HEK293 (cell line): ENCODE data around the gene SUPT5H.

Source experiments
- EGR2 ChIP-seq: fragments of 450-650 bp; formaldehyde crosslinking; IDR thresholded peaks from 2 replicates; pipeline ENCODE4 v1.5.1; 2016; ENCODE audit warnings: low read depth, missing biosample characterization, missing genetic modification characterization
- KLF10 ChIP-seq: fragments of 450-650 bp; IDR thresholded peaks from 2 replicates; pipeline ENCODE4 v1.5.1; 2018; ENCODE audit warnings: missing biosample characterization, mild to moderate bottlenecking, missing genetic modification characterization
- KLF16 ChIP-seq: fragments of 450-650 bp; formaldehyde crosslinking; IDR thresholded peaks from 2 replicates; pipeline ENCODE4 v1.5.1; 2017; ENCODE audit warnings: missing biosample characterization, missing genetic modification characterization
- MEIS1 ChIP-seq: sonication (generic); formaldehyde crosslinking; IDR thresholded peaks from 2 replicates; pipeline ENCODE4 v1.8.1; 2022; ENCODE audit warnings: missing genetic modification reagents, mild to moderate bottlenecking, borderline replicate concordance
- MZF1 ChIP-seq: fragments of 450-650 bp; formaldehyde crosslinking; IDR thresholded peaks from 2 replicates; pipeline ENCODE4 v1.5.1; 2017; ENCODE audit warnings: missing biosample characterization, missing genetic modification characterization, borderline replicate concordance
- REPIN1 ChIP-seq: fragments of 450-650 bp; formaldehyde crosslinking; IDR thresholded peaks from 2 replicates; pipeline ENCODE4 v1.5.1; 2017; ENCODE audit warnings: missing biosample characterization, missing genetic modification characterization, low read depth
- SP7 ChIP-seq: fragments of 450-650 bp; formaldehyde crosslinking; IDR thresholded peaks from 2 replicates; pipeline ENCODE4 v1.5.1; 2016; ENCODE audit warnings: missing biosample characterization, missing genetic modification characterization
- ZBTB17 ChIP-seq: fragments of 450-650 bp; formaldehyde crosslinking; IDR thresholded peaks from 2 replicates; pipeline ENCODE4 v1.5.1; 2016; ENCODE audit warnings: missing biosample characterization, missing genetic modification characterization
- ZBTB21 ChIP-seq: fragments of 450-650 bp; formaldehyde crosslinking; IDR thresholded peaks from 2 replicates; pipeline ENCODE4 v1.5.1; 2017; ENCODE audit warnings: missing biosample characterization, missing genetic modification characterization
- ZBTB48 ChIP-seq: fragments of 450-650 bp; formaldehyde crosslinking; IDR thresholded peaks from 2 replicates; pipeline ENCODE4 v1.5.1; 2016; ENCODE audit warnings: missing biosample characterization, missing genetic modification characterization
- ZFP37 ChIP-seq: fragments of 450-650 bp; formaldehyde crosslinking; IDR thresholded peaks from 2 replicates; pipeline ENCODE4 v1.5.1; 2016; ENCODE audit warnings: missing biosample characterization, missing genetic modification characterization
- ZFP41 ChIP-seq: fragments of 450-650 bp; formaldehyde crosslinking; IDR thresholded peaks from 2 replicates; pipeline ENCODE4 v1.5.1; 2016; ENCODE audit warnings: missing biosample characterization, missing genetic modification characterization, borderline replicate concordance
- ZNF175 ChIP-seq: fragments of 450-650 bp; formaldehyde crosslinking; IDR thresholded peaks from 2 replicates; pipeline ENCODE4 v1.5.1; 2016; ENCODE audit warnings: missing biosample characterization, missing genetic modification characterization
- ZNF184 ChIP-seq: fragments of 450-650 bp; IDR thresholded peaks from 2 replicates; pipeline ENCODE4 v1.5.1; 2018; ENCODE audit warnings: missing biosample characterization, mild to moderate bottlenecking, missing genetic modification characterization
- ZNF19 ChIP-seq: fragments of 450-650 bp; formaldehyde crosslinking; IDR thresholded peaks from 2 replicates; pipeline ENCODE4; 2016; ENCODE audit warnings: missing biosample characterization, missing genetic modification characterization, low read depth
- ZNF211 ChIP-seq: fragments of 450-650 bp; formaldehyde crosslinking; IDR thresholded peaks from 2 replicates; pipeline ENCODE4 v1.5.1; 2016; ENCODE audit warnings: low read depth, missing biosample characterization, missing genetic modification characterization
- ZNF214 ChIP-seq: fragments of 450-650 bp; formaldehyde crosslinking; IDR thresholded peaks from 2 replicates; pipeline ENCODE4 v1.5.1; 2017; ENCODE audit warnings: missing biosample characterization, mild to moderate bottlenecking, missing genetic modification characterization, borderline replicate concordance
- ZNF302 ChIP-seq: fragments of 450-650 bp; formaldehyde crosslinking; IDR thresholded peaks from 2 replicates; pipeline ENCODE4 v1.5.1; 2016; ENCODE audit warnings: missing biosample characterization, missing genetic modification characterization, low read depth
- ZNF391 ChIP-seq: fragments of 450-650 bp; formaldehyde crosslinking; IDR thresholded peaks from 2 replicates; pipeline ENCODE4 v1.5.1; 2016; ENCODE audit warnings: low read depth, missing biosample characterization, missing genetic modification characterization, borderline replicate concordance
- ZNF48 ChIP-seq: fragments of 450-650 bp; formaldehyde crosslinking; IDR thresholded peaks from 2 replicates; pipeline ENCODE4 v1.5.1; 2016; ENCODE audit warnings: missing biosample characterization, missing genetic modification characterization
- ZNF571 ChIP-seq: fragments of 450-650 bp; formaldehyde crosslinking; IDR thresholded peaks from 2 replicates; pipeline ENCODE4 v1.5.0; 2017; ENCODE audit warnings: missing biosample characterization, missing genetic modification characterization
- ZNF596 ChIP-seq: fragments of 450-650 bp; IDR thresholded peaks from 2 replicates; pipeline ENCODE4 v1.5.0; 2018; ENCODE audit warnings: missing biosample characterization, mild to moderate bottlenecking, missing genetic modification characterization, moderate library complexity
- ZNF654 ChIP-seq: fragments of 450-650 bp; formaldehyde crosslinking; IDR thresholded peaks from 2 replicates; pipeline ENCODE4 v1.5.1; 2016; ENCODE audit warnings: low read depth, missing biosample characterization, missing genetic modification characterization
- ZNF792 ChIP-seq: fragments of 450-650 bp; formaldehyde crosslinking; IDR thresholded peaks from 2 replicates; pipeline ENCODE4 v1.5.1; 2016; ENCODE audit warnings: missing biosample characterization, missing genetic modification characterization
- TF ChIP-seq, protein P1 (sequence below): fragments of 450-650 bp; formaldehyde crosslinking; IDR thresholded peaks from 2 replicates; pipeline ENCODE4 v1.5.1; 2016; ENCODE audit warnings: missing biosample characterization, missing genetic modification characterization
- TF ChIP-seq, protein P2 (sequence below): fragments of 450-650 bp; formaldehyde crosslinking; IDR thresholded peaks from 2 replicates; pipeline ENCODE4 v1.5.1; 2017; ENCODE audit warnings: missing biosample characterization, missing genetic modification characterization
- TF ChIP-seq, protein P3 (sequence below): fragments of 450-650 bp; formaldehyde crosslinking; IDR thresholded peaks from 2 replicates; pipeline ENCODE4 v1.5.1; 2016; ENCODE audit warnings: missing biosample characterization, missing genetic modification characterization
- TF ChIP-seq, protein P4 (sequence below): fragments of 450-650 bp; formaldehyde crosslinking; IDR thresholded peaks from 2 replicates; pipeline ENCODE4 v1.5.1; 2016; ENCODE audit warnings: missing biosample characterization, missing genetic modification characterization
- TF ChIP-seq, protein P5 (sequence below): fragments of 450-650 bp; formaldehyde crosslinking; IDR thresholded peaks from 2 replicates; pipeline ENCODE4 v1.5.1; 2016; ENCODE audit warnings: missing biosample characterization, missing genetic modification characterization
- TF ChIP-seq, protein P6 (sequence below): fragments of 450-650 bp; formaldehyde crosslinking; optimal IDR thresholded peaks from 2 replicates; pipeline ENCODE3; 2016; ENCODE audit warnings: missing biosample characterization, mild to moderate bottlenecking, missing genetic modification characterization
- TF ChIP-seq, protein P7 (sequence below): fragments of 450-650 bp; formaldehyde crosslinking; IDR thresholded peaks from 2 replicates; pipeline ENCODE4 v1.5.1; 2016; ENCODE audit warnings: missing biosample characterization, missing genetic modification characterization, low read depth

Gene SUPT5H

DNA sequence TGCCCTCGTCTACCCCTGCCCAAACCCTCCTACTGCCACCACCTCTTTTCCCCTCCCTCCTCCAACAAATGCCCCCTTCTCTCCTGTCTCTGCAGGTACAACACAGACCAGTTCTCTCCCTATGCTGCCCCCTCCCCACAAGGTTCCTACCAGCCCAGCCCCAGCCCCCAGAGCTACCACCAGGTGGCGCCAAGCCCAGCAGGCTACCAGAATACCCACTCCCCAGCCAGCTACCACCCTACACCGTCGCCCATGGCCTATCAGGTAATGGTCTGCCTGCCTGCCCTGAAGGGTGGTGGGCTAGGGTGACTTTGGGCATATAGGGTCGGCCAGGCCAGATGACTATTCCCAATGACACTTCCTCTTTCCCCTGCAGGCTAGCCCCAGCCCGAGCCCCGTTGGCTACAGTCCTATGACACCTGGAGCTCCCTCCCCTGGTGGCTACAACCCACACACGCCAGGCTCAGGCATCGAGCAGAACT lies 28.8 kb downstream of the SUPT5H start (continued):
- TF ChIP-seq, protein P1, sequence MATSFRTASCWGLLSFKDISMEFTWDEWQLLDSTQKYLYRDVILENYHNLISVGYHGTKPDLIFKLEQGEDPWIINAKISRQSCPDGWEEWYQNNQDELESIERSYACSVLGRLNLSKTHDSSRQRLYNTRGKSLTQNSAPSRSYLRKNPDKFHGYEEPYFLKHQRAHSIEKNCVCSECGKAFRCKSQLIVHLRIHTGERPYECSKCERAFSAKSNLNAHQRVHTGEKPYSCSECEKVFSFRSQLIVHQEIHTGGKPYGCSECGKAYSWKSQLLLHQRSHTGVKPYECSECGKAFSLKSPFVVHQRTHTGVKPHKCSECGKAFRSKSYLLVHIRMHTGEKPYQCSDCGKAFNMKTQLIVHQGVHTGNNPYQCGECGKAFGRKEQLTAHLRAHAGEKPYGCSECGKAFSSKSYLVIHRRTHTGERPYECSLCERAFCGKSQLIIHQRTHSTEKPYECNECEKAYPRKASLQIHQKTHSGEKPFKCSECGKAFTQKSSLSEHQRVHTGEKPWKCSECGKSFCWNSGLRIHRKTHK: no peak
- TF ChIP-seq MZF1 (tag by site-specific recombination) (no peak), ZNF184 (tag by site-specific recombination) (no peak), EGR2 (tag by site-specific recombination) (0 out of 2 replicates have a peak, but pooled peaks have one; percentile 3), ZNF571 (tag by site-specific recombination) (no peak), ZBTB17 (tag by site-specific recombination) (0 out of 2 replicates have a peak, but pooled peaks have one; percentile 19), ZNF175 (tag by site-specific recombination) (peak; percentile 61; the same call in 1 of the 2 replicates), ZFP41 (tag by site-specific recombination) (0 out of 2 replicates have a peak, but pooled peaks have one; percentile 53), ZNF211 (tag by site-specific recombination) (no peak), ZNF391 (tag by site-specific recombination) (peak; percentile 63; the same call in 1 of the 2 replicates), ZFP37 (no peak), ZBTB21 (tag by site-specific recombination) (no peak), ZNF654 (peak; percentile 48; the same call in 1 of the 2 replicates), ZBTB48 (tag by site-specific recombination) (peak; percentile 46; the same call in 1 of the 2 replicates), KLF16 (tag by site-specific recombination) (0 out of 2 replicates have a peak, but pooled peaks have one; percentile 30), ZNF214 (tag by site-specific recombination) (no peak), ZNF302 (tag by site-specific recombination) (no peak), ZNF19 (tag by site-specific recombination) (0 out of 2 replicates have a peak, but pooled peaks have one; percentile 28), MEIS1 (CRISPR knock-in tag) (no peak), ZNF596 (tag by site-specific recombination) (no peak), KLF10 (tag by site-specific recombination) (no peak), ZNF792 (tag by site-specific recombination) (no peak), ZNF48 (no peak), REPIN1 (0 out of 2 replicates have a peak, but pooled peaks have one; percentile 73), SP7 (tag by site-specific recombination) (0 out of 2 replicates have a peak, but pooled peaks have one; percentile 39)
- TF ChIP-seq, protein P2, sequence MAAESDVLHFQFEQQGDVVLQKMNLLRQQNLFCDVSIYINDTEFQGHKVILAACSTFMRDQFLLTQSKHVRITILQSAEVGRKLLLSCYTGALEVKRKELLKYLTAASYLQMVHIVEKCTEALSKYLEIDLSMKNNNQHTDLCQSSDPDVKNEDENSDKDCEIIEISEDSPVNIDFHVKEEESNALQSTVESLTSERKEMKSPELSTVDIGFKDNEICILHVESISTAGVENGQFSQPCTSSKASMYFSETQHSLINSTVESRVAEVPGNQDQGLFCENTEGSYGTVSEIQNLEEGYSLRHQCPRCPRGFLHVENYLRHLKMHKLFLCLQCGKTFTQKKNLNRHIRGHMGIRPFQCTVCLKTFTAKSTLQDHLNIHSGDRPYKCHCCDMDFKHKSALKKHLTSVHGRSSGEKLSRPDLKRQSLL: no peak
- TF ChIP-seq, protein P3, sequence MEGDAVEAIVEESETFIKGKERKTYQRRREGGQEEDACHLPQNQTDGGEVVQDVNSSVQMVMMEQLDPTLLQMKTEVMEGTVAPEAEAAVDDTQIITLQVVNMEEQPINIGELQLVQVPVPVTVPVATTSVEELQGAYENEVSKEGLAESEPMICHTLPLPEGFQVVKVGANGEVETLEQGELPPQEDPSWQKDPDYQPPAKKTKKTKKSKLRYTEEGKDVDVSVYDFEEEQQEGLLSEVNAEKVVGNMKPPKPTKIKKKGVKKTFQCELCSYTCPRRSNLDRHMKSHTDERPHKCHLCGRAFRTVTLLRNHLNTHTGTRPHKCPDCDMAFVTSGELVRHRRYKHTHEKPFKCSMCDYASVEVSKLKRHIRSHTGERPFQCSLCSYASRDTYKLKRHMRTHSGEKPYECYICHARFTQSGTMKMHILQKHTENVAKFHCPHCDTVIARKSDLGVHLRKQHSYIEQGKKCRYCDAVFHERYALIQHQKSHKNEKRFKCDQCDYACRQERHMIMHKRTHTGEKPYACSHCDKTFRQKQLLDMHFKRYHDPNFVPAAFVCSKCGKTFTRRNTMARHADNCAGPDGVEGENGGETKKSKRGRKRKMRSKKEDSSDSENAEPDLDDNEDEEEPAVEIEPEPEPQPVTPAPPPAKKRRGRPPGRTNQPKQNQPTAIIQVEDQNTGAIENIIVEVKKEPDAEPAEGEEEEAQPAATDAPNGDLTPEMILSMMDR (tag by site-specific recombination): peak; percentile 99
- TF ChIP-seq, protein P4, sequence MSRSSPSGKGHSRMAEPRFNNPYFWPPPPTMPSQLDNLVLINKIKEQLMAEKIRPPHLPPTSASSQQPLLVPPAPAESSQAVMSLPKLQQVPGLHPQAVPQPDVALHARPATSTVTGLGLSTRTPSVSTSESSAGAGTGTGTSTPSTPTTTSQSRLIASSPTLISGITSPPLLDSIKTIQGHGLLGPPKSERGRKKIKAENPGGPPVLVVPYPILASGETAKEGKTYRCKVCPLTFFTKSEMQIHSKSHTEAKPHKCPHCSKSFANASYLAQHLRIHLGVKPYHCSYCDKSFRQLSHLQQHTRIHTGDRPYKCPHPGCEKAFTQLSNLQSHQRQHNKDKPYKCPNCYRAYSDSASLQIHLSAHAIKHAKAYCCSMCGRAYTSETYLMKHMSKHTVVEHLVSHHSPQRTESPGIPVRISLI (tag by site-specific recombination): no peak
- TF ChIP-seq, protein P5, sequence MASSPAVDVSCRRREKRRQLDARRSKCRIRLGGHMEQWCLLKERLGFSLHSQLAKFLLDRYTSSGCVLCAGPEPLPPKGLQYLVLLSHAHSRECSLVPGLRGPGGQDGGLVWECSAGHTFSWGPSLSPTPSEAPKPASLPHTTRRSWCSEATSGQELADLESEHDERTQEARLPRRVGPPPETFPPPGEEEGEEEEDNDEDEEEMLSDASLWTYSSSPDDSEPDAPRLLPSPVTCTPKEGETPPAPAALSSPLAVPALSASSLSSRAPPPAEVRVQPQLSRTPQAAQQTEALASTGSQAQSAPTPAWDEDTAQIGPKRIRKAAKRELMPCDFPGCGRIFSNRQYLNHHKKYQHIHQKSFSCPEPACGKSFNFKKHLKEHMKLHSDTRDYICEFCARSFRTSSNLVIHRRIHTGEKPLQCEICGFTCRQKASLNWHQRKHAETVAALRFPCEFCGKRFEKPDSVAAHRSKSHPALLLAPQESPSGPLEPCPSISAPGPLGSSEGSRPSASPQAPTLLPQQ: peak; percentile 53; the same call in 1 of the 2 replicates
- TF ChIP-seq, protein P6, sequence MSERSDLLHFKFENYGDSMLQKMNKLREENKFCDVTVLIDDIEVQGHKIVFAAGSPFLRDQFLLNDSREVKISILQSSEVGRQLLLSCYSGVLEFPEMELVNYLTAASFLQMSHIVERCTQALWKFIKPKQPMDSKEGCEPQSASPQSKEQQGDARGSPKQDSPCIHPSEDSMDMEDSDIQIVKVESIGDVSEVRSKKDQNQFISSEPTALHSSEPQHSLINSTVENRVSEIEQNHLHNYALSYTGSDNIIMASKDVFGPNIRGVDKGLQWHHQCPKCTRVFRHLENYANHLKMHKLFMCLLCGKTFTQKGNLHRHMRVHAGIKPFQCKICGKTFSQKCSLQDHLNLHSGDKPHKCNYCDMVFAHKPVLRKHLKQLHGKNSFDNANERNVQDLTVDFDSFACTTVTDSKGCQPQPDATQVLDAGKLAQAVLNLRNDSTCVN (tag by site-specific recombination): peak; percentile 15
- TF ChIP-seq, protein P7, sequence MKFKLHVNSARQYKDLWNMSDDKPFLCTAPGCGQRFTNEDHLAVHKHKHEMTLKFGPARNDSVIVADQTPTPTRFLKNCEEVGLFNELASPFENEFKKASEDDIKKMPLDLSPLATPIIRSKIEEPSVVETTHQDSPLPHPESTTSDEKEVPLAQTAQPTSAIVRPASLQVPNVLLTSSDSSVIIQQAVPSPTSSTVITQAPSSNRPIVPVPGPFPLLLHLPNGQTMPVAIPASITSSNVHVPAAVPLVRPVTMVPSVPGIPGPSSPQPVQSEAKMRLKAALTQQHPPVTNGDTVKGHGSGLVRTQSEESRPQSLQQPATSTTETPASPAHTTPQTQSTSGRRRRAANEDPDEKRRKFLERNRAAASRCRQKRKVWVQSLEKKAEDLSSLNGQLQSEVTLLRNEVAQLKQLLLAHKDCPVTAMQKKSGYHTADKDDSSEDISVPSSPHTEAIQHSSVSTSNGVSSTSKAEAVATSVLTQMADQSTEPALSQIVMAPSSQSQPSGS (tag by site-specific recombination): no peak
